ENCODE data around the gene TEAD4. TPM values are rescaled to one million over a fixed set of nuclear protein-coding genes. Genes with fewer than 3 reads are reported as not detected.

Gene TEAD4
- total RNA-seq, 1 donor from 2014 or later, result 30.0 TPM

- DNase-seq (ENCODE audit: extremely low spot score, unreplicated experiment), result no peak
Measured at GRCh38 chr12:3035815-3036702, 76.9 kb downstream of the TEAD4 start.

GRCh38 chr12:3036901-3037600 lies 77.9 kb downstream of the TEAD4 start:
- Mint-ChIP-seq H3K4me1 (ENCODE audit: unreplicated experiment) (peaks cover 10% of the 10 kb centered on the region), H3K4me3 (ENCODE audit: unreplicated experiment) (no peak overlapping the region), H3K36me3 (ENCODE audit: unreplicated experiment) (peaks cover 11% of the 10 kb centered on the region), H3K9me3 (ENCODE audit: unreplicated experiment) (no peaks in the 10 kb centered on the region), H3K27ac (ENCODE audit: unreplicated experiment) (no peak overlapping the region), H3K27me3 (ENCODE audit: unreplicated experiment) (no peaks in the 10 kb centered on the region)
- no peak for TF ChIP-seq CTCF (IDR thresholded peaks at IDR 0.05)
- DNase-seq (ENCODE audit: extremely low spot score, unreplicated experiment), result no peak

More at GRCh38 chr12:3035815-3036702, 76.9 kb downstream of the TEAD4 start:
- H3K4me3 Mint-ChIP-seq (ENCODE audit: unreplicated experiment), result no peak overlapping the region
- TF ChIP-seq CTCF (IDR thresholded peaks at IDR 0.05), result peak; percentile 55
- H3K27me3 Mint-ChIP-seq (ENCODE audit: unreplicated experiment), result no peaks in the 10 kb centered on the region
- H3K36me3 Mint-ChIP-seq (ENCODE audit: unreplicated experiment), result peaks cover 11% of the 10 kb centered on the region
- H3K27ac Mint-ChIP-seq (ENCODE audit: unreplicated experiment), result no peak overlapping the region
- peaks cover 9% of the 10 kb centered on the region for H3K4me1 Mint-ChIP-seq (ENCODE audit: unreplicated experiment)
- no peaks in the 10 kb centered on the region for H3K9me3 Mint-ChIP-seq (ENCODE audit: unreplicated experiment)

GRCh38 chr12:3038166-3038565 lies 79.0 kb downstream of the TEAD4 start:
- no peaks in the 10 kb centered on the region for H3K9me3 Mint-ChIP-seq (ENCODE audit: unreplicated experiment)
- peaks cover 11% of the 10 kb centered on the region for H3K36me3 Mint-ChIP-seq (ENCODE audit: unreplicated experiment)
- no peaks in the 10 kb centered on the region for H3K27me3 Mint-ChIP-seq (ENCODE audit: unreplicated experiment)
- DNase-seq (ENCODE audit: extremely low spot score, unreplicated experiment), result no peak
- H3K4me1 Mint-ChIP-seq (ENCODE audit: unreplicated experiment), result peaks cover 10% of the 10 kb centered on the region
- H3K27ac Mint-ChIP-seq (ENCODE audit: unreplicated experiment), result no peak overlapping the region
- no peak overlapping the region for H3K4me3 Mint-ChIP-seq (ENCODE audit: unreplicated experiment)
- no peak for TF ChIP-seq CTCF (IDR thresholded peaks at IDR 0.05)

- DNase-seq (ENCODE audit: extremely low spot score, unreplicated experiment), result no peak
- no peaks in the 10 kb centered on the region for H3K27me3 Mint-ChIP-seq (ENCODE audit: unreplicated experiment)
- H3K27ac Mint-ChIP-seq (ENCODE audit: unreplicated experiment), result no peak overlapping the region
- no peak overlapping the region for H3K4me3 Mint-ChIP-seq (ENCODE audit: unreplicated experiment)
- peaks cover 11% of the 10 kb centered on the region for H3K36me3 Mint-ChIP-seq (ENCODE audit: unreplicated experiment)
- no peak for TF ChIP-seq CTCF (IDR thresholded peaks at IDR 0.05)
- H3K4me1 Mint-ChIP-seq (ENCODE audit: unreplicated experiment), result peaks cover 6% of the 10 kb centered on the region
- no peaks in the 10 kb centered on the region for H3K9me3 Mint-ChIP-seq (ENCODE audit: unreplicated experiment)
Measured at GRCh38 chr12:3038926-3039510, 79.8 kb downstream of the TEAD4 start.
